ENCODE results near the gene PTPRG.

Gene PTPRG

DNA sequence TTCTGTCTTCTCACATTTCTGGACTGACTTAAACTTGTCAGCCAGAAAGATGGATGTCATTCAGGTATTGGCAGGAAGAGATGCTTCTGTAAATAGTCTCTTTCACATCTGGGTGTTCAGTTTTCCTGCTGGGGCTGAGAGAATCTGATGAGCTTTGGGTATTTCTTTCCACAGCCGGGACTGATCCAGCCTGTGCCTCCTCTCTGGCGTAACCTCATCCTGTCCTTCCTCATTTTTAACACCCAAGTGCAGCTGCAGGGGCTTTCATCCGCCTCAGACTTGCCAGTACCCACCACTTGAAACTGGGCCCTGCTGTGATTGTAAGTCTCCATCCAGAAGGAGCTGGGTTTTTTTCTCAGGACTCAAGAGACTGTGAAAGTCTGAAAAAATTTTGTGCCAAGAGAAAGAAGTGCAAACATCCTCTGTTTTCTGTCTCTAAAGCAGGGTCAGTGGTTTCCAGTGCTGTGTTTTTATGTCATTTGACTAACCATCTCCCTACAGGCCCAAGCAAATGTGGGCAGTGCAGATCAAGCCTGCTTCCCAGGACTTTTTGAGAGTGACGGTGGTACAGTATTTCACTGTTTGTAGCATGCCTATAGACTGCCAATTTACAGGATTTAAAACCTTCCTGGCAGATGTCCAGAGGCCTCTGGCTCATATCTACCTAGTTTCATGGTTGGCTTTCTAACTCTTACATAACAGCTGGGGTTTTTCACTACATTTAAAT is 342.7 kb downstream of the PTPRG start:
- Mint-ChIP-seq H3K27ac (no peak overlapping the region), H3K36me3 (no peaks in the 10 kb centered on the region), H3K9me3 (no peaks in the 10 kb centered on the region), H3K4me3 (no peak overlapping the region), H3K27me3 (no peaks in the 10 kb centered on the region), H3K4me1 (no peaks in the 10 kb centered on the region)
- ATAC-seq, result no peak

DNA sequence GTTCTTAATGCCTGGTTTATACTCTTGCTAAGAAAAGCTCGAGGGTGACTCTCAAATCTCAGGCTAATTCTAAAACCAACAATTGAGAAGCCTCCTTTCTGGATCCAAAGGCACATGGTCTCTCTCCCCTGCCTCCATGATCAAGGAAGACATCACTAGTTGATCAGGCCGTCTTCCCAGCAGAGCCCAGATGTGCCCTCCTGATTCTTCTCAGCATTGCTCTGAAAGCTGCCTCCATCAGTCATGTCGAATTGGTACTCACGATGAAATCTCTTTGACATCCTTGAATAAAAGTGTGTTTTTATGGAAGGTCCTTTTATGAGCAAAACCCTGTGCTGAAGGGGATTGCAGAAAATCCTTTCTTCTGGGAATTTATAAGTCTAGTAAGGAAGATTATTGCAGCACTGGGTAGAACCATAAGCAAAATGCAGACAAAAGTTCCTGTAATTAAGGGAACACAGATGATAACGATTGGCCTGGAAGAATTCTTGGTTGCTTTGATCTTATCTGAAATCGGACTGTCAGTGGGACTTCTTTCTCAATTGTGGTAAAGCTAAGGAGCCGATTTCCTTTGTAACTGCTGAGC is 345.9 kb downstream of the PTPRG start:
- Mint-ChIP-seq H3K4me3 (no peak overlapping the region), H3K27me3 (no peaks in the 10 kb centered on the region), H3K9me3 (no peaks in the 10 kb centered on the region), H3K4me1 (peaks cover 6% of the 10 kb centered on the region), H3K27ac (no peak overlapping the region), H3K36me3 (no peaks in the 10 kb centered on the region)
- ATAC-seq, result no peak

DNA sequence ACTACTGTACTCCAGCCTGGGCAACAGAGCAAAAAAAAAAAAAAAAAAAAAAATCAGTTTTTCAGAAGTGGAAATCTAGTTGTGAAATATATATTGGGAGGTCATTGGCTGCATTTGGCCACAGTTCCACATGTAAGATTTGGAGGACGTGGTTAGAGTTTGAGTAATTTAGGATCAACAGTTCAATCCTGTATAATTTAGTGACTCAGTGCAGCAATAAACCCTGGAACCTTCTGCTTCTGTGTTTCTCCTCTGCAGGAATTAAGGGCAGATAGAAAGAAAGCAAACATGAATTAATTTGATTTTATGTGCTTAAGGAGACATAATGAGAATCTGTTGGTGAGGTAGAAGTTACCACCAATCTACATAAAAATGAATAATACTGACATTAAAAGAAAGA is 347.0 kb downstream of the PTPRG start:
- H3K27me3 Mint-ChIP-seq, result no peaks in the 10 kb centered on the region
- no peak overlapping the region for H3K27ac Mint-ChIP-seq

DNA sequence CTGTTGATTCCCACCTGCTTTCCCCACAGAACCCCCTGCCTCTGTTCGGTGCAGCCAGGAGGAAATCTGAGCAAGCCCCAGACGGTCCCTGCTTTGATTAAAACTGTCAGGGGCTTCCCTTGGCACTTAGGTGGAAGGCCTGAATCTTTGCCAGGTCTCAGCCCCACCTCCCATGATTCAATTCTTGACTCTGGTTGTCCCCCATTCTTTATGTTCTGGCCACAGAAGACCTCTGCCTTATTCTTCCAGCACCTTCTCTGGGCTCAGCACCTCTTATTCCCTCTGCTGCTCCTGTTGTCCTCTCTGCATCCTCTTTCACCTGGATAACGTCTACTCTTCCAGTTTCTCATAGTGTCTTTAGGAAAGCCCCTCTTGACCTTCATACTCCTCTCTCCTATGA is 349.4 kb downstream of the PTPRG start:
- peaks cover 6% of the 10 kb centered on the region for H3K4me1 Mint-ChIP-seq
- no peak overlapping the region for H3K4me3 Mint-ChIP-seq
- no peak for ATAC-seq
- H3K36me3 Mint-ChIP-seq, result no peaks in the 10 kb centered on the region
- H3K9me3 Mint-ChIP-seq, result no peaks in the 10 kb centered on the region
- no peak overlapping the region for H3K27ac Mint-ChIP-seq
- no peaks in the 10 kb centered on the region for H3K27me3 Mint-ChIP-seq

More for the DNA sequence above, 347.0 kb downstream of the PTPRG start:
- Mint-ChIP-seq H3K36me3 (no peaks in the 10 kb centered on the region), H3K9me3 (no peaks in the 10 kb centered on the region), H3K4me3 (no peak overlapping the region), H3K4me1 (peaks cover 6% of the 10 kb centered on the region)
- no peak for ATAC-seq

DNA sequence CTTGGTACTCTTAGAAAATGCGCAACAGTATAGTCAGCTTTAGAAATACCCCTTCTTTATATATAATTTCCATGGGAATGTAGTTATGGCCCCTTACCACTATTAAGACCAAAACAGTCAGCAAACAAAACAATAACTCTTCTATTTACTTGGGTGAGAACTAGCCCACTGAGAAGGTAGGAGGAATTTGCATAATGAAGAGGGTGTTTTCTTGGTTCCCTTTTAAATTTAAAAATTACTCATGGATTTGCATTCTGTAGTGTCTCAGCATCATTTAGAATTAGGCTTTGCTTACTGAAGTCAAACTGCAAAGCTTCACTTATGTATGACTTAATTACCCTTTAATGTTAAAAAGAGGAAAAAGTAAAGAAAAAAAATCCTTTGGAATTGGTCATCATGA is 350.8 kb downstream of the PTPRG start:
- Mint-ChIP-seq H3K9me3 (no peaks in the 10 kb centered on the region), H3K36me3 (no peaks in the 10 kb centered on the region), H3K27ac (no peak overlapping the region), H3K27me3 (no peaks in the 10 kb centered on the region), H3K4me1 (peaks cover 6% of the 10 kb centered on the region), H3K4me3 (no peak overlapping the region)
- ATAC-seq, result no peak

DNA sequence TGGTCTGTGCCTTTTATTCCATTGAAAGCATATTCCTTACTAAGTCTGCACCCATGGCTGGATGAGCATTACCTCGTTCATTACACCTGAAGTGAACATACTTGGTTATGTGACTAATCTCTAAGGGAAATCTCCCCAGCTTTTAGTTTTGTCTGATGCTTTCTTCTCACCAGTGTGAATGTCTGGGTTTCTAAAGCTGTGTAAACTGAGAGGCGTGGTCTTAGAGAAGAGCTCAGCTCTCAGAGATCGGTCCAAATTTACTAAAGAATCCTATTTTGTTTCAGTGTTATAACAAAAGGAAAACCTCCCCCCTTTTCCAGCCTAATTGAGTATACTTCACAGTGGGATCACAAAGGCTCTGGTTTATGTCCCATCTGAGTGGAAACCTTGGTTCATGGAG is 352.3 kb downstream of the PTPRG start:
- Mint-ChIP-seq H3K27ac (no peak overlapping the region), H3K27me3 (no peaks in the 10 kb centered on the region), H3K36me3 (no peaks in the 10 kb centered on the region), H3K4me1 (peaks cover 6% of the 10 kb centered on the region), H3K4me3 (no peak overlapping the region), H3K9me3 (no peaks in the 10 kb centered on the region)
- no peak for ATAC-seq

DNA sequence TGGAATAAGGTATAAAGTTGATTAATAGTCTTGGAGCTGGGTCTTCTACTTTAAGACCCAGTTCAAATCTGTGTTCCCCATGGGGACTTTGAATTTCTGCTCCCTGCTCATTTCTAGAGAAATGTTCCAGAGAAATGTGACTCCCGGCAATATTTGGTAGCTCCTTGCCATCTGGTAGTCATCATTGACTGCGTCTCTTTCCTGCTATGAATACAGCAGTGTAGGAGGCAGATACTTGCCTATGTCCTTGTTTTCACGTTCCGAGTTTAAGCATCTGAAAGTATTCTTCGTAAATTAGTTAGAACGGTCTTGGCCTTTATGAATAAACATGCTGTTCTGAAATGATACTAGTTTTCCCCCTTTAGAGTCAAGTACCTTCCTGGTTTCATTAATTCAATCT is 352.9 kb downstream of the PTPRG start:
- Mint-ChIP-seq H3K4me1 (peaks cover 6% of the 10 kb centered on the region), H3K36me3 (no peaks in the 10 kb centered on the region), H3K27ac (no peak overlapping the region), H3K9me3 (no peaks in the 10 kb centered on the region), H3K27me3 (no peaks in the 10 kb centered on the region), H3K4me3 (no peak overlapping the region)
- ATAC-seq, result no peak

DNA sequence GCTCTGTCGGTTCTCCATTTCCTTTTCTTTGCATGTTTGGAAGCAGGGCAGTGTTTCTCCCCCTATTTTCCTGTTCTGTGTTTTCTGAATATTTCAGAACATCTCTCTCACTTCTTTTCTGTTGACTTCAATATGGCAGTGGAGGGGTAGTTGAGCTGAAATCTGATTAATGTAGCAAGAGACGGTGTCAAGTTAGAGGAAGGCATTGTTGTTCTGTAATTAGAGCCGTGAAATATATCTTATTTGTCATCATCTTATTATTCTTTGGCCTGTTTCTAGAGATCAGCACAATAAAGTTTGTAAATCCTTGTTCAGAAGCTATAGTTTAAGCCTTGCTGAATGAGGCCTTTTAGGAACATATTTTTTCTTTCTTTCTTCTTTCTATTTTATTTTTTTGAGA is 353.9 kb downstream of the PTPRG start:
- Mint-ChIP-seq H3K4me3 (no peak overlapping the region), H3K27me3 (no peaks in the 10 kb centered on the region), H3K27ac (no peak overlapping the region), H3K36me3 (no peaks in the 10 kb centered on the region), H3K4me1 (peaks cover 6% of the 10 kb centered on the region), H3K9me3 (no peaks in the 10 kb centered on the region)
- ATAC-seq, result no peak

DNA sequence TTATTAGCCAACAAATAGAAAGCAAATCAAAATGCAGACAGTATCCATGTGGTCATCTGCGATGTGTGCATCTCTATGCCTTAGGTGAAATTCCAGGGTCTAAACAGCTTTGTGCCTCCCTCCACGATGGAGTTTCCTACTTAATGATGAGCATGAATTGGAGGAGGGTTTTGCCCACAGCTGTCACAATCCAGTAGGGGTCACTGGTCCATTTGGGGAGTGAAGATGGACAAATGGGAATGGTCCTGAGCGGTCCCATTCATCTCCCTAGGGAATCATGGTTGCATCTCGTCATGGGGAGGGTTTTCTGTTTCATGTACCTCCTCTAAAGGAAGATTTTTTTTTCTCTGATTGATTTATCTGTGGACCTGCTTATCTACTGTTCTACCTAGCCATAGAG is 358.0 kb downstream of the PTPRG start:
- H3K36me3 Mint-ChIP-seq, result no peaks in the 10 kb centered on the region
- H3K27me3 Mint-ChIP-seq, result no peaks in the 10 kb centered on the region
- ATAC-seq, result no peak
- H3K4me3 Mint-ChIP-seq, result no peak overlapping the region
- H3K9me3 Mint-ChIP-seq, result peaks cover 3% of the 10 kb centered on the region
- H3K27ac Mint-ChIP-seq, result no peak overlapping the region
- H3K4me1 Mint-ChIP-seq, result no peaks in the 10 kb centered on the region

DNA sequence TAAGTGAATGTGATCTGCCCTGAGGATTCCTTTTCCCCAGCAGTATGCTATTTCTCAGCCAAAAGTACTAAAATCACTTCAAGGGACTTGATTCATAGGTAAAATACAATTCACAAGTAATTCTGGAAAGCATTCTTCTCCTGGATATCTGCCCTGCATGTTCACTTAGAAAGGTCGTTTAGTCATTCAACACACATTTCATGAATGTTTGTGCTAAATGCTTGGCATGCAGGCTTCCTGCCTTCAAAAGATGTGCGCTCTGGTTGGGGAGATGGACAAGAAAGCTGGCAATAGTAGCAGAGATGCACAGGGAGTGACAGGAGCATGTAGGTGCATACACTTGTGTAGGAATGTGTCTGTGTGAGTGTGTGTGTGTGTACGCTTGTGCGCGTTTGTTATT is 360.7 kb downstream of the PTPRG start:
- Mint-ChIP-seq H3K9me3 (peaks cover 3% of the 10 kb centered on the region), H3K36me3 (no peaks in the 10 kb centered on the region), H3K27me3 (no peaks in the 10 kb centered on the region), H3K4me3 (no peak overlapping the region), H3K4me1 (no peaks in the 10 kb centered on the region), H3K27ac (no peak overlapping the region)
- ATAC-seq, result no peak

DNA sequence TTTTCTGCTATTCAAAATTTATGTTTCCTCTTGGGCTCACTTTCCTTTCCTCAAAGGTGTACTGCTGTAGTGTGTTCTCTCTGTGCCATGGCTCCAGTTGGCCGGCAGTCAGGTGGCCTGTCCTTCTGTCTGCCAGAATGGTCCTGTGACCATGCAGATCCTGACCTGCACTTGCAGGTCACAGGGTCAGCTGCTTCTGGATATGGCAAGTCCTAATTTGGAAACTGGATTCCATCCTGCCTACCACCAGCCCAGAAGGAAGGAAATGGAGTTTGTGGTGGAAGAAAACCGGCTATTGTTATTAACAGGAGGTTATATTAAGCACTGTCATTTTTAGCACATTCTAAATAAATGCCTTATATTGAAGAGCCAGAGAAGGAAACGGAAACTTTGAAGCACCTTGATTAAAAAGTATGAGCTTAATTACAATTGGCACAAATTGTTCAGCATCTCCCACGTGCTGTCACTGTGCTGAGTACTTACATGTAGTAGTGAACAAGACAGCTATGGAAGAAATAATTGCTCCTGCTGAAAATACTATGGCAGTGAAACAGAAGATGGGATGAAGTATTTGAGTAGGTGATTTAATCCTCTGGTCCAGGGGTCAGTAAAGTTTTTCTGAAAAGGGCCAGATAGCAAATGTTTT is 362.8 kb downstream of the PTPRG start:
- no peak overlapping the region for H3K27ac Mint-ChIP-seq
- no peak overlapping the region for H3K4me3 Mint-ChIP-seq

DNA sequence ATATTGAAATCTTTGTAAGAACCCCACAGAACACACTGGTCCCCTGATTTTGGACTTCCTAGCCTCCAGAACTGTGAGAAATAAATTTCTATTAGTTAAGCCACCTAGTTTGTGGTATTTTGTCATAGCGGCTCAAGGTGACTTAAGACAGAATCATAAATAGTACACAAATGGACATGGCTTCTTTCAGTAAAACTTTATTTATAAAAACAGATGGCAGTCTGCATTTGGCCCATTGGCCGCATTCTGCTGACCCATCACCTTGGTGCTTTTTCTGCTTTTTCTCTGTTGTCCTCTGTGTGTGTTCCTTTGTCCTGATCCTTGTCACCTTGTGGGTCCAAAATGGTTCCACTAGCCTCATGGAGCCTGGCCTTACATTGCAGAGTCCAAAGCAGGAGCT is 363.6 kb downstream of the PTPRG start:
- H3K27ac Mint-ChIP-seq, result no peak overlapping the region
- H3K4me3 Mint-ChIP-seq, result no peak overlapping the region
- no peaks in the 10 kb centered on the region for H3K4me1 Mint-ChIP-seq
- no peaks in the 10 kb centered on the region for H3K27me3 Mint-ChIP-seq
- no peak for ATAC-seq
- peaks cover 3% of the 10 kb centered on the region for H3K9me3 Mint-ChIP-seq
- H3K36me3 Mint-ChIP-seq, result no peaks in the 10 kb centered on the region

More for the DNA sequence above, 362.8 kb downstream of the PTPRG start:
- H3K9me3 Mint-ChIP-seq, result peaks cover 3% of the 10 kb centered on the region
- H3K36me3 Mint-ChIP-seq, result no peaks in the 10 kb centered on the region
- no peak for ATAC-seq
- no peaks in the 10 kb centered on the region for H3K4me1 Mint-ChIP-seq
- H3K27me3 Mint-ChIP-seq, result no peaks in the 10 kb centered on the region

DNA sequence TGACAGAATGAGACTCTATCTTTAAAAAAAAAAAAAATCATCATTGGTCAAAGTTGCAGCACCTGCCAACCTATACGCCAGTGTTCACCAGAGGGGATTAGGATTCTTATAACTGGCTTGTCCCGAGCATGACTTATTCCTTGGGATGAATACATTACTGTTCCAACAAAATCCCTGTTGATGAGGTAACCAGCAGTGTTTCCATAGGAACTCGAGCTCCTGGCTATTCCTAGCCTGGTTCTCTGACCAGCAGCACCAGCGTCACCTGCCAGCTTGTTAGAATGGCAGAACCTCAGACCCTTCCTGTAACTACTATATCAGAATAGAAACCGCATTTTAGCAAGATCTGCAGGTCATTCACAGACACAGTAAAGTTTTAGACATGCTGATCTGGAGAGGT is 364.4 kb downstream of the PTPRG start:
- no peak overlapping the region for H3K27ac Mint-ChIP-seq
- ATAC-seq, result no peak
- H3K36me3 Mint-ChIP-seq, result no peaks in the 10 kb centered on the region
- no peaks in the 10 kb centered on the region for H3K4me1 Mint-ChIP-seq
- no peaks in the 10 kb centered on the region for H3K27me3 Mint-ChIP-seq
- peaks cover 3% of the 10 kb centered on the region for H3K9me3 Mint-ChIP-seq
- H3K4me3 Mint-ChIP-seq, result no peak overlapping the region

DNA sequence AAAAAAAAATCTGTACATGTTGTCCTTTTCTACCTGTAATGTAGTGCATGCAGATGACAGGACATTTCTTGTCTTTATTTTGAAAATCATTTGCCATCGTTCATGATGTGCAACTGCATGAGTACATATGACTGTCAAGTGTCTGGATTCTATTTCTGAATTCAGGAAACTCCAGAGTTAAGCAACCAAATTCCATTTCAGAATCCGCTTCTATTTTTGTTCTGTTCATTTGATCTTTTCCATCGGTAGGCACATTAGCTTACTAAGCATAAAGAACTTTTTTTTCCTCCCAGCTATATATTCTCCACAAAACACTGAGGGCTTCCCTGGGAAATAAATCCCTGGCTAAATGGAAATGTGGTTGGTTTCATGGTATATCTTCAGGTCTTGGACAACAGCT is 365.6 kb downstream of the PTPRG start:
- Mint-ChIP-seq H3K36me3 (no peaks in the 10 kb centered on the region), H3K4me3 (no peak overlapping the region), H3K27ac (no peak overlapping the region), H3K9me3 (no peaks in the 10 kb centered on the region), H3K4me1 (no peaks in the 10 kb centered on the region), H3K27me3 (no peaks in the 10 kb centered on the region)
- ATAC-seq, result no peak

DNA sequence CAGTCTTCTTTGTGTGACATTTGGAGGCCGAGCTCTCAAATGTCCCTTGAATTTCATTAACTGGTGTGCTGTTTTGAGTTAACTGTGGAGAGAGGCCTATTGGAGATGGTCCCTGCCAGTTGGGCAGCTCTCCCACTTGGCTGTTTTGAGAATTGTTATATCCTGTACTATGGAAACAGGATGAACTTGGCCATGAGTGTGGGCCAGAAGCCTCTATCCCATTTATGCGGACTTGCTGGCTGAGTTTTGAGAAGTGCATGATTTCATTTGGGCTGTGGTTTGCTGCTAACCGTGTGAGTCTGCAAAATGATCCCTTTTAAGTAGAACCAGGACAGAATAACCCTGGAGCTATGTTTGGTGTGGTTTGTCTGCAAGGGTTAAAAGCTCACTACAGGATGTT is 366.0 kb downstream of the PTPRG start:
- Mint-ChIP-seq H3K4me3 (no peak overlapping the region), H3K27ac (no peak overlapping the region), H3K27me3 (no peaks in the 10 kb centered on the region), H3K36me3 (no peaks in the 10 kb centered on the region), H3K4me1 (no peaks in the 10 kb centered on the region), H3K9me3 (no peaks in the 10 kb centered on the region)
- no peak for ATAC-seq

DNA sequence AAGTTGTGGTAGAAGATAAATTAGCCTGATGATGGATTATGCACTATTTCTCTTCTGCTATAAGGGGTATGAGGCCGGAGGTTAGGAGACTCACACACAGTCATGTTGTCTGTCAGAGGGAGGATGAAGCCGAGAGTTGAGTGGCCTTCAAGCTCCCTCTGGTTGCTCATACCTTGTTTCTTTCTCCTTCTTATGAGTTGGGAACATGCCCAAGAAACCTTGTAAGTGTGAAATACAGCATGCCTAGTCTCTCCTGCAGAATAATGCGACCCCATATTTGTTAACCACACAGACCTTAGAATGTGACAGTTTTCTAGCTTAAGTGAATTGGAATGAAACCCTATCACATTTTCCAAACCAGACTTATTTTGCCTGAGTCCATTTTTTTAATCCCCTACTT is 366.7 kb downstream of the PTPRG start:
- Mint-ChIP-seq H3K36me3 (no peaks in the 10 kb centered on the region), H3K9me3 (no peaks in the 10 kb centered on the region), H3K27me3 (no peaks in the 10 kb centered on the region), H3K4me1 (no peaks in the 10 kb centered on the region), H3K4me3 (no peak overlapping the region), H3K27ac (no peak overlapping the region)
- ATAC-seq, result no peak
